ENCODE measurements around the gene RHOH. TPM values are rescaled to one million over a fixed set of nuclear protein-coding genes. Genes with fewer than 3 reads are reported as not detected.

The RHOH gene
- total RNA-seq, 2 donors from 2014 or later, result 140 to 169 TPM

DNA sequence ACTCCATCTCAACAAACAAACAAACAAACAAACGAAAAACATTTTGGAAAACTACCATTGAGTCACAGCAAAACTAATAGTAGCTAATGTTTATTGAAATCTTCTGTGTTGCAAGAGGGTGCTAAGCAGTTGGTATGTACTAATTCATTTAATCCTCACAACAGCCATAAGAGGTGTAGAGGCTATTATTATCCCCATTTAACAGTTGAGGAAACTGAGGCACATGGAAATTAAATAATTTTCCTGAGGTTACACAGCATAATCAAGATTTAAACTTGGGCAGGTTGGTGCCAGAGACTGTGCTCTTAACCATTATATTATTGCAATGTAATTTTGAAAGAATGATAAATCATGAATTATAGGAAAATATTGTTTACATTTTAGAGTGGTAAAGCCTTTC, 17.5 kb upstream of the RHOH start:
- H3K4me1 Mint-ChIP-seq (ENCODE audit: low read depth in 2 of 2), result peaks cover 11 to 19% of the 10 kb centered on the region in 2 donors
- H3K9me3 Mint-ChIP-seq, result no peaks in the 10 kb centered on the region
- no peaks in the 10 kb centered on the region for H3K36me3 Mint-ChIP-seq
- H3K27me3 Mint-ChIP-seq, result no peaks in the 10 kb centered on the region
- ATAC-seq, result no peak
- H3K27ac Mint-ChIP-seq, result no peak overlapping the region
- no peak for DNase-seq (ENCODE audit: low spot score)
- no peak overlapping the region for H3K4me3 Mint-ChIP-seq

GRCh38 chr4:40180356-40180755, 16.5 kb upstream of the RHOH start:
- ATAC-seq, result peak; percentile 73 to 80

DNA sequence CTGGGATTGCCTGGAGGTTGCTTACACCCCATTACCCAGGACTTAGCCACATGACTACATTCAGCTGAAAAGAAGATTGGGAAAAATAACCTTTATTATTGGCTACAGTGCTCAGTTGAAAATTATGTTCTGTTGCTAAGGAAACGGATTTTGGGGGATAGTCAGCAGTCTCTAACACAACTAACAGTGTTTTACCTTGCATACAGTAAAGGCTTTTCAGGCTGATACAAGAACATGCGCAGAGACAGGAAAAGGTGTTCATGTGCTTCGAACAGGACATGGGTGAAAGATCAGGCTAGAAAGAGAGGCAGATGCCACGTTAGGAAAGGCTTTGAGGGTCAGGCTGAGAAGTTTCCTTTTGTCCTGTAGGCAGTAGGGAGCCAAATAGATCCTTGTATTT, 14.8 kb upstream of the RHOH start:
- DNase-seq (ENCODE audit: low spot score), result no peak
- H3K36me3 Mint-ChIP-seq, result no peaks in the 10 kb centered on the region
- no peak for ATAC-seq
- no peaks in the 10 kb centered on the region for H3K27me3 Mint-ChIP-seq
- H3K4me1 Mint-ChIP-seq (ENCODE audit: low read depth in 2 of 2), result peaks cover 11 to 24% of the 10 kb centered on the region in 2 donors
- H3K27ac Mint-ChIP-seq, result peak overlapping the region in 1 of 2 donors; percentile 42
- H3K9me3 Mint-ChIP-seq, result no peaks in the 10 kb centered on the region
- H3K4me3 Mint-ChIP-seq, result no peak overlapping the region

More at GRCh38 chr4:40180356-40180755, 16.5 kb upstream of the RHOH start:
- H3K36me3 Mint-ChIP-seq, result no peaks in the 10 kb centered on the region
- H3K9me3 Mint-ChIP-seq, result no peaks in the 10 kb centered on the region
- no peak for DNase-seq (ENCODE audit: low spot score)
- peak overlapping the region; percentile 37 to 42 for H3K27ac Mint-ChIP-seq
- H3K27me3 Mint-ChIP-seq, result no peaks in the 10 kb centered on the region
- no peak overlapping the region for H3K4me3 Mint-ChIP-seq
- peaks cover 11 to 19% of the 10 kb centered on the region in 2 donors for H3K4me1 Mint-ChIP-seq (ENCODE audit: low read depth in 2 of 2)

DNA sequence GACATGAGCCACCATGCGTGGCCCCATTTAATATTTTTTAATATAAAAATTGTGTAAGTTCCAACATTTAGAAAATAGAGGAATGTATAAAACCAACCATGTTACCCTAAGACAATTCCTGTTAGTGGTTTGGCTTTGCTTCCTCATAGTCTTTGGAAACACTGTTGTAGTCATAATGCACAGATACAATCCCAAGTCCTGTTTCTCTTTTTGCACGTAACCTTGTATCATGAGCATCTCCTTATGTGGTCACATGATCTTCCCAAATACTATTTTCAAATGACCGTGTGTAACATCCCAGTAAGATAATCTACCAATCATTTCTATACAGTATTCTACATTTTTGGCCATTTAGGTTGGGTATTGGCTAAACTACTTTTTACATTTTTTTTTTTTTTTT, 13.9 kb upstream of the RHOH start:
- DNase-seq (ENCODE audit: low spot score), result no peak
- Mint-ChIP-seq H3K27ac (no peak overlapping the region), H3K4me1 (ENCODE audit: low read depth in 2 of 2) (peaks cover 11 to 24% of the 10 kb centered on the region in 2 donors), H3K27me3 (no peaks in the 10 kb centered on the region), H3K9me3 (no peaks in the 10 kb centered on the region), H3K4me3 (no peak overlapping the region), H3K36me3 (no peaks in the 10 kb centered on the region)
- ATAC-seq, result no peak

DNA sequence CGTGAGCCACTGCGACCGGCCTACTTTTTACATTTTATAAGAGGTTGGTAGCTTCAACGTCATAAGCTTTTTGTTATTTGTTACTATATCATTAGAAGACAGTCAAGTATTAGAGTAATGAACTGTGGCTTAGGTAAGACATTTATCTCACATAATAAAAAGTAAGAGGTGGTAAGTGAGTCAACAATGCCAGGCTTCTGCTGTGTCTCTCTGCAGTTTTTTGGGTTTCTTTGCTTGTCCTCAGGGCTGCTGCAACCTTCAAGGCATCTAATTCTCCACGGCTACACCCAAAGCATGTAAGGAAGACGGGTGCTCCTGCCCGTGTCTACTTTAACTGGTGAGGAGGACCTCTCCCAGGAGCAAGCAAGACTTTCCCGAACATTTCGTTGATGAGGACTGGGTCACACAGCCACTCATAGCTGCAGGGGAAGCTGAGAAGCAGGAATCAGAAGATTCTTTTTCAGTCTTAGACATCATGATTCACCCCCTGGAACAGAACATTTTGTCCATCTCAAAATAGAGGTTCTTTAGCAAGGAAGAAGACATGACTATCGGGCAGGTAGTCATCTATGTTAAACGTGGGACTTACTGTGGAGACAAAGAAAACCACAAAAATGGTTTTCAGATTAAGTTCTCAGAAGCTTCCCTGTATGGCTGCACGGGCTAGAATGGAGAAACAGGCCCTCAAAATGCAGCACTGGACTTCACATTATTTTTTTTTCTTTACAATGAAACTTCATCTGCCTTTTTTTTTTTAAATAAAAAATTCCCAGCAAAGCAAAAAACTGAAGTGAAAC, 13.0 kb upstream of the RHOH start:
- DNase-seq (ENCODE audit: low spot score) (no peak), ATAC-seq (peak in 1 of 2 donors; percentile 70)
- H3K9me3 Mint-ChIP-seq, result no peaks in the 10 kb centered on the region
- H3K4me3 Mint-ChIP-seq, result peak overlapping the region; percentile 30
- no peaks in the 10 kb centered on the region for H3K36me3 Mint-ChIP-seq
- no peaks in the 10 kb centered on the region for H3K27me3 Mint-ChIP-seq
- peak overlapping the region; percentile 40 to 45 for H3K27ac Mint-ChIP-seq
- H3K4me1 Mint-ChIP-seq (ENCODE audit: low read depth in 2 of 2), result peaks cover 11 to 24% of the 10 kb centered on the region in 2 donors

DNA sequence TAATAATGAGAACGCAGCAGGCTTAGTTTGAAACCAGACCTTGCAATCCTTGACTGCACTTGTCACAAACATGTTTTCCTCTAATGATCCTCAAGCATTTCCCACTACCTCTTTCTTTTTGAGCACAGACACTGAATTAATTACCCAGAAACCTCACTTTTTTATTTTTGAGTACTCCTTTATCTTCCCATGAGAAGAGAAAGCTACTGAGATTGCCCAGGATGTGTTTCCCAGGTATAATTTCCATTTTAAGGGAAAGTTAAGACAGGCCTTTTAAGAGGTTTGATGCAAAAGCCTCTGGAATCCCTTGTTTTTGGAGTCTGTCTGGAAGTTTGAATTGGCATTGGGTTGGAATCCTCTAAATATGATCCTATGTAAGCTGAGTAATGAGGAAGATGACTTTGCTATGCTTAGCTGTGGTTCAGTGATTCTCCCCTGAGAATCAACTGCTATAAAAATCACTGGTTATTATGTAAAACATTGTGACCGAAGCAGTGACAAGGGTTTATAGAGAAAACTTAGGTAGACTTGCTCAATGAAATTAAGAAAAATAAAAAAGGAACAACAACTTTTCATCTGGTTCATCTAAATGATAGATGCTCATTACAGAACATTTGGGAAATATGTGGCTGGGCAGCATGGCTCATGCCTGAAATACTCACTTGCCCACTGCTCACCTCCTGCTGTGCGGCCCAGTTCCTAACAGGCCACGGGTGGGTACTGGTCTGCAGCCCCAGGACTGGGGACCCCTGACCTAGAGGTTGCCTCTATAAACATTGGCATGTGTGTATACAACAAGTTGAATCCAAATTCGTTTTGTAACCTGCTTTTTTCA, 10.8 kb upstream of the RHOH start:
- H3K36me3 Mint-ChIP-seq, result no peaks in the 10 kb centered on the region
- no peaks in the 10 kb centered on the region for H3K9me3 Mint-ChIP-seq
- peaks cover 12 to 25% of the 10 kb centered on the region in 2 donors for H3K4me1 Mint-ChIP-seq (ENCODE audit: low read depth in 2 of 2)
- no peak for ATAC-seq
- H3K4me3 Mint-ChIP-seq, result no peak overlapping the region
- no peaks in the 10 kb centered on the region for H3K27me3 Mint-ChIP-seq
- DNase-seq (ENCODE audit: low spot score), result no peak
- peak overlapping the region in 1 of 2 donors; percentile 34 for H3K27ac Mint-ChIP-seq

DNA sequence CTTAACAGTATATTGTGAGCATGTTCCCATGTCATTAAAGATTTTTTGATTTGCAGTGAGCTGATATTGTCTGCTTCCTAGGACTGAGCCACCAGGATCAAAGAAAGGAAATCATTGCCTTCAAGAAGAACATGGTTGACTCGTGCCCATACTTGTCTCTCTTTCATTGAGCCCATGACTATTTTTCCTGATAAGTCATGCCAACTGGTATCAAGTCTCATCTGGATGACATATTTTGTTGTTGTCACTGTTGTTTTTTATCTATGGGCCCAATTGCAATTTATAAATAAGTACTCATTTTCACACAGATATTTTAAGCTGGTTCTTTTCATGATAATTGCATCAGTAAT, 10.2 kb upstream of the RHOH start:
- peaks cover 13 to 27% of the 10 kb centered on the region in 2 donors for H3K4me1 Mint-ChIP-seq (ENCODE audit: low read depth in 2 of 2)
- H3K9me3 Mint-ChIP-seq, result no peaks in the 10 kb centered on the region
- no peak for ATAC-seq
- no peak for DNase-seq (ENCODE audit: low spot score)
- H3K27me3 Mint-ChIP-seq, result no peaks in the 10 kb centered on the region
- H3K4me3 Mint-ChIP-seq, result no peak overlapping the region
- no peak overlapping the region for H3K27ac Mint-ChIP-seq
- H3K36me3 Mint-ChIP-seq, result no peaks in the 10 kb centered on the region

DNA sequence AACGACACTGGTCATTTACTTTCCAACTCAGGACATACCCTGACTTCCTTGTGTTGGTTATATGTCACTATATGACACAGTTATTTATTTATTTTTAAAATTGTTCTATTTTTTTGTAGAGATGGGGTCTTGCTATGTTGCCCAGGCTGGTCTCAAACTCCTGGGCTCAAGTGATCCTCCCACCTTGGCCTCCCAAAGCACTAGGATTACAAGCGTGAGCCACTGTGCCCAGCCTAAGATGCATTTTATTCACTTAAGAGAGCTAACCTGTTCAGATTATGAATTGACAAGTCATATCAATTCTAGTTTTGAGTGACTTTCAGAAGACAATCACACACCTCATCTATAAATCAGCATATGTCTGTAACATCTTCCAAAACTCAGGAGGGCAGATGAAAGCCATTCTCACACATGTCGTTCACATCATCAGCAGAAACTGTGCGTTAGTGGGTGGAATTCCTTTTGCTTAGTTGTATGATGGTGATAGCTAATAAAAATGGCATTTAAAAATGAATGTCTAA, 9.4 kb upstream of the RHOH start:
- peaks cover 14 to 34% of the 10 kb centered on the region in 2 donors for H3K4me1 Mint-ChIP-seq (ENCODE audit: low read depth in 2 of 2)
- no peak overlapping the region for H3K4me3 Mint-ChIP-seq
- no peaks in the 10 kb centered on the region for H3K9me3 Mint-ChIP-seq
- DNase-seq (ENCODE audit: low spot score) (no peak), ATAC-seq (no peak)
- no peaks in the 10 kb centered on the region for H3K36me3 Mint-ChIP-seq
- H3K27me3 Mint-ChIP-seq, result no peaks in the 10 kb centered on the region
- no peak overlapping the region for H3K27ac Mint-ChIP-seq

- Mint-ChIP-seq H3K36me3 (no peaks in the 10 kb centered on the region), H3K4me3 (no peak overlapping the region), H3K4me1 (ENCODE audit: low read depth in 2 of 2) (peaks cover 32 to 47% of the 10 kb centered on the region in 2 donors), H3K27me3 (no peaks in the 10 kb centered on the region), H3K9me3 (no peaks in the 10 kb centered on the region), H3K27ac (peak overlapping the region in 1 of 2 donors; percentile 98)
- ATAC-seq (no peak), DNase-seq (ENCODE audit: low spot score) (no peak)
These were observed 6.8 kb upstream of the RHOH start for GRCh38 chr4:40190019-40190418.

DNA sequence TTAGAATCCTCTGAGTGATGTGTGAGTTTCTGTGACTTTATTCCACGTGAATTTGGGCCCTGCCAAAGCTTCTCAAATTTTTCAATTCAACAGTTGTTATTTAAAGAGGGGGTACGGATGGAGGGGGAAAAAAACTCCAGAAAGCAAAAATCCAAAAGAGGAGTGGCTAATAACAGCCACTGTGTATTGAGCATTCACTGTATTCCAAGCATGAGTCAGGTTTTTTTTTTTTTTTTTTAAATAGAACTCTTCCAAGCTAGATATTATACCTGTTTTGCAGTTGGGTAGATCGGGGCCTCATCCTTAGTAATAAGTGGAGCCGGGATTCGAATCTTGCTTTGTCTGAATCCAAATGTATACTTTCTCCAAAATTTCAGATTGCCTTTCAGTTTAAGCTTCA, 6.4 kb upstream of the RHOH start:
- Mint-ChIP-seq H3K36me3 (no peaks in the 10 kb centered on the region), H3K9me3 (no peaks in the 10 kb centered on the region), H3K4me1 (ENCODE audit: low read depth in 2 of 2) (peaks cover 37 to 52% of the 10 kb centered on the region in 2 donors), H3K4me3 (no peak overlapping the region), H3K27ac (peak overlapping the region in 1 of 2 donors; percentile 98), H3K27me3 (no peaks in the 10 kb centered on the region)
- DNase-seq (ENCODE audit: low spot score), result no peak
- no peak for ATAC-seq

GRCh38 chr4:40190880-40191815, 5.7 kb upstream of the RHOH start:
- Mint-ChIP-seq H3K36me3 (no peaks in the 10 kb centered on the region), H3K27me3 (no peaks in the 10 kb centered on the region), H3K27ac (peak overlapping the region; percentile 98), H3K4me1 (ENCODE audit: low read depth in 2 of 2) (peaks cover 43 to 54% of the 10 kb centered on the region in 2 donors), H3K9me3 (no peaks in the 10 kb centered on the region), H3K4me3 (peak overlapping the region; percentile 52)
- ATAC-seq (no peak), DNase-seq (ENCODE audit: low spot score) (no peak)

DNA sequence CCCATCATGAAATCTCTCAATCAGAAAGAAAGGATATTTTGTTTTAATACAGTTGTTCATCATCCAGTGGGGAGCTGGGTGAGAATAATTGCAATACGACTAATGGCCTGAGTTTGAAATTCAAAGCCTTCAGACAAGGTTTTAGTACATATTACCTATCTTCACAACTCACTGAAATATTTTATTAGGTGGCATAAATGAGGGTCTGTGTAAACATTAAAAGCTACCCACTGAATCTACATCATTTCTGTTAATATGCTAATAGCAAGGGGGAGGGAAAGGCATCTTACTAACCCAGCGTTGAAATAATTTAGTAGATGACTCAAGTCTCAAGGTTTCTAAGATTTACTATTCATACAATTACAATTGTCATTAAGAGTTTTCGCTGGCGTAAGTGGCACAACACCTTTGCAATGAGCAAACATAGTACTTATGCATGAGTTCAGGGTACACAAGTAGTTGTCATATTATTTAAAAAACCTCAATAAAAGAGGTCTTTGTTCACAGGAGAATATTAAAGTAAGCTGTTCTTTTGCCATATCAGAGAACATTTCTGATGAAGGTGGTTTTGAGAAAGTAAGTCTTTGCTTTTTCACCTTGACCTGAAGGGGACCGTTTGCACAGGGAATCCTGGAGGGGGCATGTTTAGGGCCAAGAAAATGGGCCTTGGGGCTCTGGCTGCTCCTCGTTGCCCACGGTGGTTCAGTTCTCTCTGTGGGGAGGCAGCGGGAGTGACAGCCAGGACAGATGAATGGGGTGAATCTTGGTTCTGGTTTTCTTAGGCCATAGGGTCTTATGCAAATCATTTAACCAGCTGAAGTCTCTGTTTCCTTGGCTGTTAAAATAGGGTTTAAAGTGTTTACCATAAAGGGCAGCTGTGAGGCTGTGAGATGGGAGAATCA, 4.5 kb upstream of the RHOH start:
- H3K27me3 Mint-ChIP-seq, result no peaks in the 10 kb centered on the region
- H3K9me3 Mint-ChIP-seq, result no peaks in the 10 kb centered on the region
- peaks cover 48 to 59% of the 10 kb centered on the region in 2 donors for H3K4me1 Mint-ChIP-seq (ENCODE audit: low read depth in 2 of 2)
- ATAC-seq (no peak), DNase-seq (ENCODE audit: low spot score) (no peak)
- peaks cover 4% of the 10 kb centered on the region for H3K36me3 Mint-ChIP-seq
- H3K4me3 Mint-ChIP-seq, result peak overlapping the region; percentile 99
- peak overlapping the region; percentile 98 for H3K27ac Mint-ChIP-seq

Measured in natural killer cell treated with Interleukin-12 subunit alpha and Interleukin-12 subunit beta and Interleukin-15 and Interleukin-18, amount 100 ng/mL, for 72 hours (primary cell).